ENCODE measurements around the gene ZSCAN16.

ZSCAN16 gene

GRCh38 chr6:28125401-28125800 is 992 bp downstream of the ZSCAN16 start:
- DNase-seq (ENCODE audit: low read depth in 2 of 2, low spot score in 1 of 2), result no peak

DNA sequence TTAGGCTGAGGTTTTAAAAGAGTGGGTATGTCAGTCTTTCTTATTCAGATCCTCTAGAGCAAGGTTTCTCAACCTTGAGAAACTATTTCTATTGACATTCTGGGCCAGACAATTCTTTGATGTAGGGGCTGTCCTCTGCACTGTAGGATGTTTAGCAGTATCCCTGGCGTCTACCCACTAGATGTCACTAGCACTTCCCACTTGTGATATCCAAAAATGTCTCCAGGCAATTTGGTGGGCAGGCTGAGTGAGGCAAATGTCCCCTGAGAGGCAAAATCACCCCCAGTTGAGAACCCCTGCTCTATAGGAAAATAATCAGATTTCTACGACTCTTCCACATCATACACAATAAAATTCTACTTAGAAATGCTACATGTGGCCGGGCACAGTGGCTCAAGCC is 9.6 kb downstream of the ZSCAN16 start:
- no peak for DNase-seq (ENCODE audit: low read depth in 2 of 2, low spot score in 1 of 2)

- DNase-seq (ENCODE audit: low read depth in 2 of 2, low spot score in 1 of 2), result no peak
Measured at GRCh38 chr6:28134716-28135115, 10.3 kb downstream of the ZSCAN16 start.

- DNase-seq (ENCODE audit: low read depth in 2 of 2, low spot score in 1 of 2), result no peak
Measured at GRCh38 chr6:28135393-28135792, 11.0 kb downstream of the ZSCAN16 start.

DNA sequence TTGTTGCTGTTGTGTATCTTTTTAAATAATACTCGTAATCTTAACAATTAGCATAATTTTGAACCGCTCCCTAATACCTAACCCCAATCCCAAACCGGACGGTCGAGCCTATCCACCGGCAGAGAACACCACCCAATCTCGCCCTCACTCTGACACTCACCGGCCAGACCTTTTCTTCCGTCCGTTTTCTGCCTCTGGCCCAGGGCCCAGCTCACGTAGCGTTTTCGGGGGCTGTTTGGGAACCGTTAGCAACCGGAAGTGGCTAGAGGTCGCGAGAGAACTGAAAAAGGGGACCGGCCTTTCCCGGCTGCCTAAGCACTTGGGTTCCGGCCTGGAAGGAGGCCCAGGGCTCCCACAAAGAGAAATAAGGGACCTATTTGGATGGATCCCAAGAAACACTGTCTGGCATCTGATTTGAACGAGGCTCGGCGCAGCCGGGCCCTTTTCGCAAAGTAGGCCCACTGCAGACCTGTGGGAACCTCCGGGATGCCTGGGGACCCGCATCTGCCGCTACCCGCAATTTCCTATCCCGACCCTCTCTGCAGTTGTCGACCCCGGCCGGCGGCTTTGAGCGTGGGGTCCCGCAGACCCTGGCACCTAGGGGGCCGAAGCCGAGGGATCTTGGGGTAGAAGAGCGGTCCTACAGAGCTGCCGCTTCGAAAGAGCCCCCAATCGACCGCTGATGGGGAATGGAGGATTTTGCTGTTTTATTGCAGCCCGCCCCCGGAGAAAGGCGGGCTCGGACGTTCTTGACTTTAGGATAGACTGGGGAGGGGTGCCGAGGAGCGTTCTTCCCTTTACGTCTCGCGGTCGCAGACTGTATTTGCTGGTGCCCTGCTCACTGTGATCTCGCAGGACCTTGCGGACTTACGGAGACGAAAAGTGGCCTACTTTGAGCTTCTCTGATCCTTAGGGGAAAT is 12.4 kb downstream of the ZSCAN16 start:
- DNase-seq (ENCODE audit: low read depth in 2 of 2, low spot score in 1 of 2), result peak; percentile 51 to 60

DNA sequence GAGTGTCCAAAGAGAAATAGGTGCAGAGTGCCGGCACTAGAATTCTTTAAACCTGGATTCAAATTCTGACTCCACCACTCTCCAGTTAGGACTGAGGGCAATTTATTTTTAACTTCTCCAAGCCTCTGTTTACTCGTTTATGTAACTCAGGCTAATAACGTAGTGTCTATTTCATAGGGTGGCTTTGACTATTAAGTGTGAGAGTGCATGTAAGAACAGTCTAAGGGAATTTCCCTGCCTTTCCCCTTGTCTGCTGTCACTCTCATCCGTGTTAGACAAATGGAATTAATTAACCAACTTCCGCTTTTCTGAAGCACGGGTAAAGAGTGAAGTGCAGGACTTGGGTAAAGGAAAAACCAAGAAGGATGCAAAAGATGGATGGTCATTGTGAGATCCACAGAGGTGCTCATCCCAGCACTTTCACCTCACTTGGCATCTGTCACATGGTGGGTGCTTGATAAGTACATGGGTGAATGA is 13.1 kb downstream of the ZSCAN16 start:
- DNase-seq (ENCODE audit: low read depth in 2 of 2, low spot score in 1 of 2), result no peak

- no peak for DNase-seq (ENCODE audit: low read depth in 2 of 2, low spot score in 1 of 2)
Measured at GRCh38 chr6:28139860-28140543, 15.6 kb downstream of the ZSCAN16 start.

DNA sequence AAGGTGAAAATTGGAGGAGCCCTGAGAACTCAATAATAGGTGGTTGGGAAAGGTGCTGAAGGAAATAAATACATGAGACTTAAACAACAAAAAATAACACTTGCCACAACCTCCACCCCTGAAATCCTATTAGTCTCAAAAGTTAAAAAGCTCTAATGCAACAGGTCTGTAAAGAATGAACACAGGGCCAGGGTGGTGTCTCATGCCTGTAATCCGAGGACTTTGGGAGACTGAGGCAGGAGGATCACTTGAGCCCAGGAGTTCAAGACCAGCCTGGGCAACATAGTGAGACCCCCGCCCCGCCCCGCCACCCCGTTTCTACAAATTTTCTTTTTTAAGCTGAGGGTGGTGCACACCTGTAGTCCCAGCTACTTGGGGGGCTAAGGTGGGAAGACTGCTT is 16.2 kb downstream of the ZSCAN16 start:
- no peak for DNase-seq (ENCODE audit: low read depth in 2 of 2, low spot score in 1 of 2)

- peak; percentile 41 to 50 for DNase-seq (ENCODE audit: low read depth in 2 of 2, low spot score in 1 of 2)
Measured at GRCh38 chr6:28141500-28142329, 17.3 kb downstream of the ZSCAN16 start, which contains the start of gene ZKSCAN8. Gene ZKSCAN8, plus strand, starts transcription at chr6:28141883. Its CDS starts 6,525 bp downstream, at chr6:28148408.

GRCh38 chr6:28142446-28142845 is 18.0 kb downstream of the ZSCAN16 start:
- no peak for DNase-seq (ENCODE audit: low read depth in 2 of 2, low spot score in 1 of 2)

- no peak for DNase-seq (ENCODE audit: low read depth in 2 of 2, low spot score in 1 of 2)
Measured at GRCh38 chr6:28145231-28145630, 20.8 kb downstream of the ZSCAN16 start.

GRCh38 chr6:28152531-28152930 is 28.1 kb downstream of the ZSCAN16 start:
- no peak for DNase-seq (ENCODE audit: low read depth in 2 of 2, low spot score in 1 of 2)

DNA sequence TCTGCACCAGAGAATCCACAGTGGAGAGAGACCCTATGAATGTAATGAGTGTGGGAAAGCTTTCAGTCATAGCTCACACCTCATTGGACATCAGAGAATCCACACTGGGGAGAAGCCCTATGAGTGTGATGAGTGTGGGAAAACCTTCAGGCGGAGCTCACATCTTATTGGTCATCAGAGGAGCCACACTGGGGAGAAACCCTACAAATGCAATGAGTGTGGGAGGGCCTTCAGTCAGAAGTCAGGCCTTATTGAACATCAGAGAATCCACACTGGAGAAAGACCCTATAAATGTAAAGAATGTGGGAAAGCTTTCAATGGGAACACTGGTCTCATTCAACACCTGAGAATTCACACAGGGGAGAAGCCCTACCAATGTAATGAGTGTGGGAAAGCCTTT is 29.1 kb downstream of the ZSCAN16 start:
- DNase-seq (ENCODE audit: low read depth in 2 of 2, low spot score in 1 of 2), result no peak

DNA sequence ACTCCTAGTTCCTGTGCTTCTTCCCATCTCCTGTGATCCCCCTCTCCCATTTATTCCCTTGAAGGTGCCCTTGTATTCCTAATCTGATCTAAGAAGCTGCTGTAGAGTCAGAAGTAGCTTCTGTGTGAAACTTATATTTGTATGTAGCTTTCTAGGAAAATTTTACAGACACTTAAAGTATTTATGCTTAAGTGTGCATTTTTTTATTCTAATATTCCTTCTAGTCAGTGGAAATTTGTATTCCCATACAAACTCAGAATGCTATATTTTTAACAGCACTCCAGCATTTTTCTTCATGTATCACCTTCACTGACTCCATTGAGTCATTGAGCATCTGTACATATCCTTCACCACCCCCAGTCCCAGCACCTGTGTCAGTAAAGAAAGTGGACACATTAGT is 29.9 kb downstream of the ZSCAN16 start:
- no peak for DNase-seq (ENCODE audit: low read depth in 2 of 2, low spot score in 1 of 2)

- DNase-seq (ENCODE audit: low read depth in 2 of 2, low spot score in 1 of 2), result no peak
Measured at GRCh38 chr6:28158318-28158717, 33.9 kb downstream of the ZSCAN16 start.

GRCh38 chr6:28159029-28159607 is 34.7 kb downstream of the ZSCAN16 start:
- DNase-seq (ENCODE audit: low read depth in 2 of 2, low spot score in 1 of 2), result no peak

- DNase-seq (ENCODE audit: low read depth in 2 of 2, low spot score in 1 of 2), result no peak
Measured at GRCh38 chr6:28160233-28160632, 35.8 kb downstream of the ZSCAN16 start.

DNA sequence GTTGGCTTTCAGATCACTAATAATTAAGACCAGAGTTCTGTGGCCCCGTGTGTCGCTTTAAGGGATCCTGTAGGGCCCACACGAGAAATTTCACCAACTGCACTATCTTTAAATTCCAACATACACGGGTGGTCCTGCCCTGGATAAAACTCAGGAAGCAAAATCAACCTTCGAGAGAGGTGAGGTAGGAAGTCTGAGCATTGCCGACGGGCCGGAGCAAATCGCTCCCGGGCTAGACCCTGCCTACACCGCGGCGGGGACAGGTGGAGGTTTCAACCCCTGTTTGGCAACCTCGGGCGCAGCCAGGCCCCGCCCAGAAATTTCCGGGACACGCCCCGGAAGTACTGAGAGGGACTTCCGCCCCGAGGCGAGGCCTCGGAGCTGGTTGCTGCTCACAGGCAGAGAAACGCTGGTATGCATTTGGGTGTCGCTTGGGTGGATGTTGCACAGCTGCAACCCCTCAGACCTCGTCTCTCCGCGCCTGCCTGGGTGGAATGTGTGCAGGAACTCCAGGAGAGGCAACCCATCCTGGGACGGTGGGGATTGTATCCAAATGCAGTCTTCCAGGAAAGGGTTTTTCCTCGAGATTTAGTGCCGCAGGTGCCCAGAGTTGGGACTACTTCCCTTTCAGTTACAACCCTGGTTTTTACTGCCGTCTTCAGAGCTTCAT is 37.1 kb downstream of the ZSCAN16 start:
- DNase-seq (ENCODE audit: low read depth in 2 of 2, low spot score in 1 of 2), result peak; percentile 64 to 67

- no peak for DNase-seq (ENCODE audit: low read depth in 2 of 2, low spot score in 1 of 2)
Measured at GRCh38 chr6:28165563-28165962, 41.2 kb downstream of the ZSCAN16 start.

DNA sequence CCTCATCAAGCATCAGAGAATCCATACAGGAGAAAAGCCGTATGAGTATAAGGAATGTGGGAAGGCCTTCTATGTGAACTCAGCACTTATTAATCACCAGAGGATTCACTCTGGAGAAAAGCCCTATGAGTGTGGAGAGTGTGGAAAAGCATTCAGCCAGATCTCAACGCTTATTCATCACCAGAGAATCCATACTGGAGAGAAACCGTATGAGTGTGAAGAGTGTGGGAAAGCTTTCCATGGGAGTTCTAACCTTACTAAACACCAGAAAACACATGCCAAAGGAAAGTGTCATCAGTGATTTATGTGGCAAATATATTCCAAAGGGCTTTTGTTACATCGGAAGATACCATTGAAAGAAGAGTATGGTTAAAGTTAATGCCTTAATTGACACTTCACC is 42.7 kb downstream of the ZSCAN16 start:
- DNase-seq (ENCODE audit: low read depth in 2 of 2, low spot score in 1 of 2), result no peak
